Cortex of kidney (tissue), 1 donor: ENCODE results near the gene SLK.

Experiments used
- DNase-seq: peaks from one replicate; lab custom pipeline; 2025; lab: John Stamatoyannopoulos, UW

The SLK gene

GRCh38 chr10:103990121-103990520 lies 23.2 kb downstream of the SLK start:
- no peak for DNase-seq

- DNase-seq, result no peak
Measured at GRCh38 chr10:103990531-103990930, 23.6 kb downstream of the SLK start.

GRCh38 chr10:103991393-103992128 lies 24.6 kb downstream of the SLK start:
- DNase-seq, result no peak

GRCh38 chr10:103995134-103995533 lies 28.2 kb downstream of the SLK start:
- DNase-seq, result no peak

- no peak for DNase-seq
Measured at GRCh38 chr10:103998805-103999204, 31.9 kb downstream of the SLK start.

- DNase-seq, result no peak
Measured at GRCh38 chr10:104002911-104003310, 36.0 kb downstream of the SLK start.

GRCh38 chr10:104005172-104005863 lies 38.4 kb downstream of the SLK start:
- no peak for DNase-seq

GRCh38 chr10:104011904-104012303 lies 45.0 kb downstream of the SLK start:
- no peak for DNase-seq

GRCh38 chr10:104013489-104013888 lies 46.5 kb downstream of the SLK start:
- no peak for DNase-seq

GRCh38 chr10:104014176-104014575 lies 47.2 kb downstream of the SLK start:
- DNase-seq, result no peak

GRCh38 chr10:104016661-104017060 lies 49.7 kb downstream of the SLK start:
- no peak for DNase-seq

GRCh38 chr10:104018471-104018870 lies 51.5 kb downstream of the SLK start:
- no peak for DNase-seq

GRCh38 chr10:104020020-104020419 lies 53.1 kb downstream of the SLK start:
- DNase-seq, result no peak

- DNase-seq, result no peak
Measured at GRCh38 chr10:104021246-104021645, 54.3 kb downstream of the SLK start.

- no peak for DNase-seq
Measured at GRCh38 chr10:104022026-104022425, 55.1 kb downstream of the SLK start.

- no peak for DNase-seq
Measured at GRCh38 chr10:104025524-104025923, 58.6 kb downstream of the SLK start.

GRCh38 chr10:104026762-104027161 lies 59.8 kb downstream of the SLK start:
- no peak for DNase-seq

GRCh38 chr10:104028146-104028545 lies 61.2 kb downstream of the SLK start:
- DNase-seq, result no peak

GRCh38 chr10:104028823-104029520 lies 62.0 kb downstream of the SLK start:
- DNase-seq, result no peak

GRCh38 chr10:104029521-104029860 lies 62.6 kb downstream of the SLK start:
- DNase-seq, result no peak

- DNase-seq, result no peak
Measured at GRCh38 chr10:104031631-104032030, 64.7 kb downstream of the SLK start.

GRCh38 chr10:104032144-104032775 lies 65.3 kb downstream of the SLK start:
- DNase-seq, result no peak
